Type B pancreatic cell (in vitro differentiated cells): Measurements from ENCODE around the gene TBC1D12. TPM values are rescaled to one million over a fixed set of nuclear protein-coding genes. Genes with fewer than 3 reads are reported as not detected.

ENCODE experiments used
- DNase-seq: peaks from one replicate; pipeline ENCODE4 v3.0.0; 2021; ENCODE audit warnings: mixed read lengths; ENCODE audit not compliant: unreplicated experiment; ENCODE audit errors: extremely low spot score
- H3K27ac Mint-ChIP-seq: 2 replicates; pipeline ENCODE4 v1.8.0; 2021; ENCODE audit warnings: mild to moderate bottlenecking, mixed read lengths
- H3K27me3 Mint-ChIP-seq: 2 replicates; pipeline ENCODE4 v1.8.0; 2021; ENCODE audit warnings: mixed read lengths
- H3K36me3 Mint-ChIP-seq: 2 replicates; pipeline ENCODE4 v1.8.0; 2021; ENCODE audit warnings: mixed read lengths
- H3K4me1 Mint-ChIP-seq: one replicate; pipeline ENCODE4 v1.8.0; 2021; ENCODE audit warnings: mixed read lengths; ENCODE audit not compliant: unreplicated experiment
- H3K4me3 Mint-ChIP-seq: 2 replicates; pipeline ENCODE4 v1.8.0; 2021; ENCODE audit warnings: mild to moderate bottlenecking, mixed read lengths
- H3K9me3 Mint-ChIP-seq: 2 replicates; pipeline ENCODE4 v1.8.0; 2021; ENCODE audit warnings: mixed read lengths
- CTCF ChIP-seq: fragments of 200-600 bp; sonication (generic); conservative IDR thresholded peaks from 2 replicates; pipeline ENCODE4 v1.5.0; 2021; ENCODE audit warnings: antibody characterized with exemption, mild to moderate bottlenecking
- total RNA-seq: library from RNA; stranded (reverse); gene quantifications from 2 replicates; pipeline ENCODE4 v1.2.1, GENCODE V29; 2021; ENCODE audit warnings: low replicate concordance

TBC1D12 gene
- total RNA-seq, 1 donor from 2014 or later, result 9.0 TPM

GRCh38 chr10:94439275-94439861 lies 37.0 kb downstream of the TBC1D12 start:
- peaks cover 9% of the 10 kb centered on the region for H3K9me3 Mint-ChIP-seq
- H3K36me3 Mint-ChIP-seq, result no peaks in the 10 kb centered on the region
- H3K27me3 Mint-ChIP-seq, result no peaks in the 10 kb centered on the region
- DNase-seq, result no peak
- peaks cover 4% of the 10 kb centered on the region for H3K4me1 Mint-ChIP-seq
- H3K4me3 Mint-ChIP-seq, result no peak overlapping the region
- TF ChIP-seq CTCF, result no peak
- H3K27ac Mint-ChIP-seq, result no peak overlapping the region

- Mint-ChIP-seq H3K36me3 (no peaks in the 10 kb centered on the region), H3K4me3 (no peak overlapping the region), H3K27me3 (no peaks in the 10 kb centered on the region), H3K9me3 (peaks cover 9% of the 10 kb centered on the region), H3K27ac (no peak overlapping the region), H3K4me1 (peaks cover 4% of the 10 kb centered on the region)
- TF ChIP-seq CTCF, result no peak
- no peak for DNase-seq
Measured at GRCh38 chr10:94440096-94440495, 37.8 kb downstream of the TBC1D12 start.

DNA sequence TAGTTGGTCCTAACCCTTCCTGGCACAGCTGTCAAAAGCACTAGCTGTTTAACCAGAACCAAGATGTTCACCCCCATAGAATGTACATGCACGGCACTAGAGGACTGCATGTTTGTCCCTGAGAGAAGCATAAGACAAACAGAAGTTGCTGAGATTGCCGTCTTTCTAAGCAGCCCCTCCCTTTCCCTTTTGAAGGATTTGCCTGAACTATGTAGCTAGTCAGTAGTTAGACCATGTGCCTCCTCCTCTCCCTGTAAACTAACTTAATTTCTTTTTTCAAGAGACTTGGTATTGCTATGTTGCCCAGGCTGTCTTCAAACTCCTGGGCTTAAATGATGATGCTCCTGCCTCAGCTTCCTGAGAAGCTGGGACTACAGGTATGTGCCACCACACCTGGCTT lies 40.7 kb downstream of the TBC1D12 start:
- peaks cover 4% of the 10 kb centered on the region for H3K4me1 Mint-ChIP-seq
- H3K36me3 Mint-ChIP-seq, result no peaks in the 10 kb centered on the region
- no peak overlapping the region for H3K4me3 Mint-ChIP-seq
- H3K27ac Mint-ChIP-seq, result no peak overlapping the region
- DNase-seq, result no peak
- no peaks in the 10 kb centered on the region for H3K9me3 Mint-ChIP-seq
- TF ChIP-seq CTCF, result no peak
- no peaks in the 10 kb centered on the region for H3K27me3 Mint-ChIP-seq

DNA sequence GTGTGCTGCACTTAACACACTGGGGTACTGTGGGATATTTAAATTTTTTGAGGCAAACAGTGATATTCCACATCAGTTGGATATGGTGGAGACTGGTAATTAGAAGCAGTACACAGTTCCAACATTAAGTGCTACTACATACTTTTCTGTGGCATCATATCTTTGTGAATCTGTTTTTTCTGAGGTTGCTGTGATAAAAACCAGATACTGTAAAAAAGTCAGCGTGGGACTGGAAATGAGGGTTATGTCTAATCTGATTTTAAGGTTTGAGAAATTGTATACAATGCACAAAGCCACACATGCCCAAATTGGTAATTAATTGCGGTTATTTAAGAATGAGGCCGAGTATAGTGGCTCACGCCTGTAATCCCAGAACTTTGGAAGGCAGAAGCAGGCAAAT lies 41.2 kb downstream of the TBC1D12 start:
- no peak for TF ChIP-seq CTCF
- H3K4me1 Mint-ChIP-seq, result peaks cover 4% of the 10 kb centered on the region
- H3K4me3 Mint-ChIP-seq, result no peak overlapping the region
- no peaks in the 10 kb centered on the region for H3K36me3 Mint-ChIP-seq
- no peaks in the 10 kb centered on the region for H3K27me3 Mint-ChIP-seq
- DNase-seq, result no peak
- no peak overlapping the region for H3K27ac Mint-ChIP-seq
- H3K9me3 Mint-ChIP-seq, result no peaks in the 10 kb centered on the region

DNA sequence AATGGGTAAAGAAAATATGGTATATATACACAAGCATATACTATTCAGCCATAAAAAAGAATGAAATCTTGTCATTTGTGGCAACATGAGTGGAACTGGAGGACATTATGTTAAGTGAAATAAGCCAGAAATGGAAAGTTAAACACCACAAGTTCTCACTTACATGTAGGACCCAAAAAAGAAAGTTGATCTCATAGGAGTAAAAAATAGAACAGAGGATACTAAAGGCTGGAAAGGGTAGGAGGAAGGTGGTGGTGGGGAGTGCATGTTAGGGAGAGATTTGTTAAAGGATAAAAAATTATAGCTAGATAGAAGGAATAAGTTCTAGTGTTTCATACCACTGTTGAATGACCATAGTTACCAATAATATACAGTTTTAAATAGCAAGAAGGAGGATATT lies 48.4 kb downstream of the TBC1D12 start:
- TF ChIP-seq CTCF, result no peak
- Mint-ChIP-seq H3K4me1 (no peaks in the 10 kb centered on the region), H3K9me3 (peaks cover 12% of the 10 kb centered on the region), H3K27ac (no peak overlapping the region), H3K36me3 (peaks cover 18% of the 10 kb centered on the region), H3K27me3 (no peaks in the 10 kb centered on the region), H3K4me3 (no peak overlapping the region)
- DNase-seq, result no peak
